Astrocyte (in vitro differentiated cells and primary cell): ENCODE data around the gene CDH22. TPM values are rescaled to one million over a fixed set of nuclear protein-coding genes. Genes with fewer than 3 reads are reported as not detected.
A peak's percentile ranks its signal among the peaks of the same experiment; 100 is the strongest.

Experiments used
- DNase-seq: peaks from one replicate; pipeline ENCODE4 v3.0.0-alpha.2; 2010; ENCODE audit warnings: low read depth
- FAIRE-seq: peaks from 2 replicates; lab custom pipeline; 2011; peaks lifted over from hg19 to GRCh38; lab: Jason Lieb, UNC
- H2AFZ ChIP-seq: 2 replicates; pipeline ENCODE4 v1.6.0; 2012; ENCODE audit warnings: low read depth, low read length, inconsistent platforms
- H3K27ac ChIP-seq: 2 replicates; pipeline ENCODE4 v1.5.1; 2011; ENCODE audit warnings: low read depth, low read length, inconsistent platforms
- H3K27me3 ChIP-seq: 2 replicates; pipeline ENCODE4 v1.6.0; 2011; ENCODE audit warnings: low read length, inconsistent platforms; ENCODE audit not compliant: insufficient read depth
- H3K36me3 ChIP-seq: 2 replicates; pipeline ENCODE4 v1.5.1; 2011; ENCODE audit warnings: low read length, inconsistent platforms; ENCODE audit not compliant: insufficient read depth
- H3K4me1 ChIP-seq: 2 replicates; pipeline ENCODE4 v1.5.1; 2011; ENCODE audit warnings: low read length, inconsistent platforms; ENCODE audit not compliant: insufficient read depth
- H3K4me2 ChIP-seq: 2 replicates; pipeline ENCODE4 v1.6.0; 2012; ENCODE audit warnings: low read length, inconsistent platforms
- H3K4me3 ChIP-seq: 2 replicates; pipeline ENCODE4 v1.5.1; 2011; ENCODE audit warnings: low read depth, mild to moderate bottlenecking, low read length, inconsistent platforms; ENCODE audit not compliant: insufficient read depth
- H3K79me2 ChIP-seq: 2 replicates; pipeline ENCODE4 v1.6.0; 2012; ENCODE audit warnings: mild to moderate bottlenecking, low read length, inconsistent platforms; ENCODE audit not compliant: insufficient read depth
- H3K9ac ChIP-seq: 2 replicates; pipeline ENCODE4 v1.6.0; 2012; ENCODE audit warnings: mild to moderate bottlenecking, low read length, inconsistent platforms
- H3K9me3 ChIP-seq: 2 replicates; pipeline ENCODE4 v1.5.1; 2012; ENCODE audit warnings: low read depth, mild to moderate bottlenecking, low read length, inconsistent platforms; ENCODE audit not compliant: insufficient read depth
- H4K20me1 ChIP-seq: 2 replicates; pipeline ENCODE4 v1.6.0; 2012; ENCODE audit warnings: low read length, inconsistent platforms; ENCODE audit not compliant: insufficient read depth
- H3K27ac Mint-ChIP-seq: one replicate; pipeline ENCODE4 v1.8.0; 2021; ENCODE audit warnings: mild to moderate bottlenecking, mixed read lengths; ENCODE audit not compliant: unreplicated experiment
- H3K27me3 Mint-ChIP-seq: one replicate; pipeline ENCODE4 v1.8.0; 2021; ENCODE audit warnings: low read depth, mixed read lengths; ENCODE audit not compliant: unreplicated experiment
- H3K36me3 Mint-ChIP-seq: one replicate; pipeline ENCODE4 v1.8.0; 2021; ENCODE audit warnings: low read depth, mixed read lengths; ENCODE audit not compliant: unreplicated experiment
- H3K4me1 Mint-ChIP-seq: one replicate; pipeline ENCODE4 v1.8.0; 2021; ENCODE audit warnings: low read depth, mixed read lengths; ENCODE audit not compliant: unreplicated experiment
- H3K4me3 Mint-ChIP-seq: one replicate; pipeline ENCODE4 v1.8.0; 2021; ENCODE audit warnings: mild to moderate bottlenecking, moderate library complexity, mixed read lengths; ENCODE audit not compliant: unreplicated experiment
- H3K9me3 Mint-ChIP-seq: one replicate; pipeline ENCODE4 v1.8.0; 2021; ENCODE audit warnings: mild to moderate bottlenecking, mixed read lengths; ENCODE audit not compliant: unreplicated experiment
- CTCF ChIP-seq: IDR thresholded peaks from 2 replicates; pipeline ENCODE4 v1.5.1; 2011; ENCODE audit warnings: low read depth, mild to moderate bottlenecking, inconsistent platforms, low read length, moderate library complexity; ENCODE audit not compliant: insufficient read depth
- EZH2 ChIP-seq: IDR thresholded peaks from 2 replicates; pipeline ENCODE4 v1.6.1; 2012; ENCODE audit warnings: mild to moderate bottlenecking, low read length, inconsistent platforms; ENCODE audit not compliant: insufficient read depth
- total RNA-seq: library from RNA; stranded (reverse); gene quantifications from 2 replicates; pipeline ENCODE4 v1.2.1, GENCODE V29; 2021

The CDH22 gene
- total RNA-seq, 1 donor from 2014 or later: not detected

DNA sequence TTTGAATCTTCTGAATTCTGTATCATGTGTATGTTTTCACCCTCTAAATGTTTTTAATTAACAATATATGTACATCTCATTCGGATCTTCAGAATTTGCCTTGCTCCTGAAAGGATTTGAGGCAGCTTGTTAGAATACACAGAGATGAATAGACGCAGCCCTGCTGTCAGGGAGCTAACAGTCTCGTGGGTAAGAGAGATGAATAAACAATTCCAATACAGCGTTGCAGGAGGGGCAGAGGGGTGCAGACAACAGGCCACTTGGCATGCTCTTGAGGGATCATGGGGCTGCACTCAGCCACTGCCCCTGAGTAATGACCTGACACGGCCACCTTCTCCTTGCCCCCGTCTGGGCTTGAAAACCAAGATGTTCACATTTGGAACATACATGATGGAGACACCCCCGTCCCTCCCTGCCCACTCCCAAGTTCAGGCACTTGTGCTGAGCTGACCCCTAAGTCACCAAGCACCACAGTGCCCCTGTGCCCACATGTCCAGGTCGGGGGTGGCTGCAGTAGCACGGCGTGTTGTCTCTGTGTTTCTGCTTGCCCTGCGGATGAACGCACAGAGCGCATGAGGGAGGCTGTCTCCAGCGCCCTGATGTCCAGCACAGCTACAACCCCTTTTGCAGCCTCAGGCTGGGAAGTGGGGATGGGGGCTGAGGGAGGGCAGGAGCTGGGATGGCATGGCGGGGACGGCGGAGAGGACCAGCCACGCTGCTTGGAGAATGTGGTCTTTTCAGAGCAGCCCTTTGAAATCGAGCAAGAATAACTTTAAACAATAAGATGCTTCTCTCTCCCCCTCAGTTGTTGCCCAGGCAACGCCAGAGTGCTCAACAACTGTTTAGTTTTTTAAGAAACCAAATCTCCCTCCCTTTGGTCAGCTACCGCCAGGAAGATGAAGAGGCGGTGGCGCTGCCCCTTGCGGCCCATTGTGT lies 33.0 kb upstream of the CDH22 start:
- TF ChIP-seq CTCF (no peak), EZH2 (peak; percentile 65)
- no peak overlapping the region for H3K9ac ChIP-seq
- no peaks in the 10 kb centered on the region for H3K36me3 ChIP-seq
- FAIRE-seq (no peak), DNase-seq (no peak)
- peaks cover 54% of the 10 kb centered on the region for H3K27me3 Mint-ChIP-seq
- no peaks in the 10 kb centered on the region for H3K4me1 Mint-ChIP-seq
- no peaks in the 10 kb centered on the region for H4K20me1 ChIP-seq
- no peak overlapping the region for H2AFZ ChIP-seq
- no peaks in the 10 kb centered on the region for H3K9me3 ChIP-seq
- H3K79me2 ChIP-seq: no peaks in the 10 kb centered on the region
- peaks cover 2% of the 10 kb centered on the region for H3K36me3 Mint-ChIP-seq
- peaks cover 66% of the 10 kb centered on the region for H3K27me3 ChIP-seq
- no peak overlapping the region for H3K4me3 ChIP-seq
- no peak overlapping the region for H3K4me3 Mint-ChIP-seq
- H3K4me1 ChIP-seq: no peaks in the 10 kb centered on the region
- no peak overlapping the region for H3K27ac Mint-ChIP-seq
- H3K4me2 ChIP-seq: no peak overlapping the region
- H3K9me3 Mint-ChIP-seq: peaks cover 3% of the 10 kb centered on the region
- no peak overlapping the region for H3K27ac ChIP-seq

- H3K36me3 ChIP-seq: no peaks in the 10 kb centered on the region
- no peak overlapping the region for H2AFZ ChIP-seq
- no peak overlapping the region for H3K27ac Mint-ChIP-seq
- peaks cover 67% of the 10 kb centered on the region for H3K27me3 Mint-ChIP-seq
- H3K4me3 ChIP-seq: no peak overlapping the region
- no peaks in the 10 kb centered on the region for H3K4me1 Mint-ChIP-seq
- H3K4me3 Mint-ChIP-seq: no peak overlapping the region
- H3K36me3 Mint-ChIP-seq: no peaks in the 10 kb centered on the region
- H4K20me1 ChIP-seq: no peaks in the 10 kb centered on the region
- no peak for FAIRE-seq
- peaks cover 60% of the 10 kb centered on the region for H3K27me3 ChIP-seq
- no peaks in the 10 kb centered on the region for H3K4me1 ChIP-seq
- H3K79me2 ChIP-seq: no peaks in the 10 kb centered on the region
- H3K4me2 ChIP-seq: no peak overlapping the region
- H3K9ac ChIP-seq: no peak overlapping the region
- no peaks in the 10 kb centered on the region for H3K9me3 Mint-ChIP-seq
- DNase-seq: no peak
- TF ChIP-seq EZH2 (no peak), CTCF (no peak)
- no peaks in the 10 kb centered on the region for H3K9me3 ChIP-seq
- no peak overlapping the region for H3K27ac ChIP-seq
Measured at GRCh38 chr20:46339037-46339436, 30.7 kb upstream of the CDH22 start.

- Histone ChIP-seq H3K9me3 (no peaks in the 10 kb centered on the region), H3K79me2 (no peaks in the 10 kb centered on the region), H4K20me1 (no peaks in the 10 kb centered on the region), H3K27me3 (peaks cover 53% of the 10 kb centered on the region), H3K4me3 (no peak overlapping the region), H3K36me3 (no peaks in the 10 kb centered on the region), H3K4me2 (no peak overlapping the region), H3K9ac (no peak overlapping the region), H3K27ac (no peak overlapping the region), H3K4me1 (no peaks in the 10 kb centered on the region), H2AFZ (no peak overlapping the region)
- TF ChIP-seq EZH2 (no peak), CTCF (no peak)
- H3K27me3 Mint-ChIP-seq: peaks cover 70% of the 10 kb centered on the region
- DNase-seq (no peak), FAIRE-seq (no peak)
- H3K4me1 Mint-ChIP-seq: no peaks in the 10 kb centered on the region
- H3K36me3 Mint-ChIP-seq: no peaks in the 10 kb centered on the region
- H3K27ac Mint-ChIP-seq: no peak overlapping the region
- H3K9me3 Mint-ChIP-seq: no peaks in the 10 kb centered on the region
- H3K4me3 Mint-ChIP-seq: no peak overlapping the region
Measured at GRCh38 chr20:46336735-46337134, 28.4 kb upstream of the CDH22 start.
